ENCODE data around the gene LTBP1. TPM values are rescaled to one million over a fixed set of nuclear protein-coding genes. Genes with fewer than 3 reads are reported as not detected.

Gene LTBP1
- polyA plus RNA-seq, 5 donors, result 37.7 to 59.9 (median 52.7) TPM

GRCh38 chr2:33196700-33197099 is 249.9 kb downstream of the LTBP1 start:
- DNase-seq, result no peak

GRCh38 chr2:33197198-33197938 is 250.6 kb downstream of the LTBP1 start:
- no peak for DNase-seq

- DNase-seq, result no peak
Observed at GRCh38 chr2:33202641-33203522, 256.1 kb downstream of the LTBP1 start.

GRCh38 chr2:33204945-33205344 is 258.2 kb downstream of the LTBP1 start:
- no peak for DNase-seq

- DNase-seq, result no peak
Observed at GRCh38 chr2:33205693-33206434, 259.1 kb downstream of the LTBP1 start.

- DNase-seq, result no peak
Observed at GRCh38 chr2:33207151-33207740, 260.5 kb downstream of the LTBP1 start.

GRCh38 chr2:33208400-33208799 is 261.6 kb downstream of the LTBP1 start:
- no peak for DNase-seq

- DNase-seq, result no peak
Observed at GRCh38 chr2:33209976-33210375, 263.2 kb downstream of the LTBP1 start.

GRCh38 chr2:33210626-33211025 is 263.9 kb downstream of the LTBP1 start:
- DNase-seq, result no peak

- DNase-seq, result no peak
Observed at GRCh38 chr2:33212151-33212550, 265.4 kb downstream of the LTBP1 start.

- DNase-seq, result no peak
Observed at GRCh38 chr2:33213244-33213643, 266.5 kb downstream of the LTBP1 start.

- no peak for DNase-seq
Observed at GRCh38 chr2:33213648-33214047, 266.9 kb downstream of the LTBP1 start.

GRCh38 chr2:33214436-33214835 is 267.7 kb downstream of the LTBP1 start:
- no peak for DNase-seq

GRCh38 chr2:33214857-33215256 is 268.1 kb downstream of the LTBP1 start:
- no peak for DNase-seq

- no peak for DNase-seq
Observed at GRCh38 chr2:33215299-33215698, 268.5 kb downstream of the LTBP1 start.

GRCh38 chr2:33215983-33216382 is 269.2 kb downstream of the LTBP1 start:
- no peak for DNase-seq

GRCh38 chr2:33216508-33217182 is 269.9 kb downstream of the LTBP1 start:
- DNase-seq, result peak in 1 of 2 donors; percentile 31

GRCh38 chr2:33217406-33217805 is 270.7 kb downstream of the LTBP1 start:
- no peak for DNase-seq

- no peak for DNase-seq
Observed at GRCh38 chr2:33219114-33219513, 272.4 kb downstream of the LTBP1 start.

- DNase-seq, result peak in 1 of 2 donors; percentile 36
Observed at GRCh38 chr2:33219850-33220275, 273.1 kb downstream of the LTBP1 start.

GRCh38 chr2:33220533-33220932 is 273.8 kb downstream of the LTBP1 start:
- no peak for DNase-seq

All from right lung (tissue), 5 donors.